Stimulated activated CD4-positive, alpha-beta T cell treated with anti-CD3 and anti-CD28 coated beads, Interleukin-12 subunit alpha, Interleukin-12 subunit beta, amount 100 ng/mL, for 24 hours (primary cell): ENCODE results near the gene ALDH3A1.

Experiments used
- DNase-seq, 2 experiments: peaks; one replicate each; pipeline ENCODE4 v3.0.0-alpha.2; 2020; ENCODE audit warnings: low read depth in 2 of 2

ALDH3A1 gene

GRCh38 chr17:19719355-19720209 is 28.5 kb downstream of the ALDH3A1 start:
- DNase-seq, result no peak

- no peak for DNase-seq
Observed at GRCh38 chr17:19718613-19719354, 29.3 kb downstream of the ALDH3A1 start.

GRCh38 chr17:19718041-19718612 is 30.0 kb downstream of the ALDH3A1 start:
- no peak for DNase-seq

GRCh38 chr17:19717411-19717908 is 30.6 kb downstream of the ALDH3A1 start:
- no peak for DNase-seq

- DNase-seq, result no peak
Observed at GRCh38 chr17:19717031-19717360, 31.1 kb downstream of the ALDH3A1 start.

- DNase-seq, result no peak
Observed at GRCh38 chr17:19716108-19717030, 31.7 kb downstream of the ALDH3A1 start, which contains the start of gene SLC47A2. TSS of gene SLC47A2 (minus strand) at chr17:19716584. CDS start at chr17:19716555, 29 bp downstream.

GRCh38 chr17:19714542-19715411 is 33.3 kb downstream of the ALDH3A1 start:
- DNase-seq, result no peak

GRCh38 chr17:19713901-19714361 is 34.2 kb downstream of the ALDH3A1 start:
- no peak for DNase-seq

GRCh38 chr17:19713462-19713861 is 34.6 kb downstream of the ALDH3A1 start:
- DNase-seq, result no peak

- no peak for DNase-seq
Observed at GRCh38 chr17:19712436-19713004, 35.6 kb downstream of the ALDH3A1 start.

- no peak for DNase-seq
Observed at GRCh38 chr17:19709841-19710240, 38.3 kb downstream of the ALDH3A1 start.

- DNase-seq, result no peak
Observed at GRCh38 chr17:19708431-19709175, 39.5 kb downstream of the ALDH3A1 start.

- DNase-seq, result no peak
Observed at GRCh38 chr17:19707728-19708221, 40.3 kb downstream of the ALDH3A1 start.

- DNase-seq, result no peak
Observed at GRCh38 chr17:19706791-19707727, 41.0 kb downstream of the ALDH3A1 start.

GRCh38 chr17:19705771-19706770 is 42.0 kb downstream of the ALDH3A1 start:
- no peak for DNase-seq

- no peak for DNase-seq
Observed at GRCh38 chr17:19705201-19705600, 42.9 kb downstream of the ALDH3A1 start.
